Measurements from ENCODE around the gene CA6.
A peak's percentile ranks its signal among the peaks of the same experiment; 100 is the strongest.
"Not testable (repeated sequence)": the region's sequence is repeated elsewhere in the genome, so short reads cannot be mapped to it uniquely, and the experiment has no call there.

CA6 gene

GRCh38 chr1:8962812-8963530, 17.3 kb downstream of the CA6 start:
- TF ChIP-seq, protein P1, sequence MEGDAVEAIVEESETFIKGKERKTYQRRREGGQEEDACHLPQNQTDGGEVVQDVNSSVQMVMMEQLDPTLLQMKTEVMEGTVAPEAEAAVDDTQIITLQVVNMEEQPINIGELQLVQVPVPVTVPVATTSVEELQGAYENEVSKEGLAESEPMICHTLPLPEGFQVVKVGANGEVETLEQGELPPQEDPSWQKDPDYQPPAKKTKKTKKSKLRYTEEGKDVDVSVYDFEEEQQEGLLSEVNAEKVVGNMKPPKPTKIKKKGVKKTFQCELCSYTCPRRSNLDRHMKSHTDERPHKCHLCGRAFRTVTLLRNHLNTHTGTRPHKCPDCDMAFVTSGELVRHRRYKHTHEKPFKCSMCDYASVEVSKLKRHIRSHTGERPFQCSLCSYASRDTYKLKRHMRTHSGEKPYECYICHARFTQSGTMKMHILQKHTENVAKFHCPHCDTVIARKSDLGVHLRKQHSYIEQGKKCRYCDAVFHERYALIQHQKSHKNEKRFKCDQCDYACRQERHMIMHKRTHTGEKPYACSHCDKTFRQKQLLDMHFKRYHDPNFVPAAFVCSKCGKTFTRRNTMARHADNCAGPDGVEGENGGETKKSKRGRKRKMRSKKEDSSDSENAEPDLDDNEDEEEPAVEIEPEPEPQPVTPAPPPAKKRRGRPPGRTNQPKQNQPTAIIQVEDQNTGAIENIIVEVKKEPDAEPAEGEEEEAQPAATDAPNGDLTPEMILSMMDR (IDR thresholded peaks at IDR 0.05; ENCODE audit: insufficient read depth, low read depth, low read length, missing control alignments), result peak; percentile 57
- DNase-seq (ENCODE audit: low read depth), result peak; percentile 54
- no peak overlapping the region for H3K4me3 ChIP-seq (ENCODE audit: low read length)

DNA sequence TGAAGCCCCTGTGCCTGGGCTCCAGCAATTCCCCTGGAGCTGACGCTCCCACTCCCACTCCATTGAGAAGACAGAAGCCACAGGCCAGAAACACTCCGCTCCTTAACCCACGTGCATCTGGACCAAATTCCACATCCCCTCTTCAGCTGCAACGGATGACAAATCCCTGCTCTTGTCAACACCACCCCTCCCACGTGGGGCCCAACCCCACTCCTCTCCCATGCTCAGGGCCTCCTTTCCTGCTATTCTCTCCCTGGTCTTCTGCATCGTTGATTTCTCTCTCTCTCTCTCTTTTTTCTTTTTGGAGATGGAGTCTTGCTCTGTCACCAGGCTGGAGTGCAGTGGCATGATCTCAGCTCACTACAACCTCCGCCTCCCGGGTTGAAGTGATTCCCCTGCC, 18.3 kb downstream of the CA6 start:
- TF ChIP-seq, protein P1 (IDR thresholded peaks at IDR 0.05; ENCODE audit: insufficient read depth, low read depth, low read length, missing control alignments), result no peak
- DNase-seq (ENCODE audit: low read depth), result no peak
- no peak overlapping the region for H3K4me3 ChIP-seq (ENCODE audit: low read length)

DNA sequence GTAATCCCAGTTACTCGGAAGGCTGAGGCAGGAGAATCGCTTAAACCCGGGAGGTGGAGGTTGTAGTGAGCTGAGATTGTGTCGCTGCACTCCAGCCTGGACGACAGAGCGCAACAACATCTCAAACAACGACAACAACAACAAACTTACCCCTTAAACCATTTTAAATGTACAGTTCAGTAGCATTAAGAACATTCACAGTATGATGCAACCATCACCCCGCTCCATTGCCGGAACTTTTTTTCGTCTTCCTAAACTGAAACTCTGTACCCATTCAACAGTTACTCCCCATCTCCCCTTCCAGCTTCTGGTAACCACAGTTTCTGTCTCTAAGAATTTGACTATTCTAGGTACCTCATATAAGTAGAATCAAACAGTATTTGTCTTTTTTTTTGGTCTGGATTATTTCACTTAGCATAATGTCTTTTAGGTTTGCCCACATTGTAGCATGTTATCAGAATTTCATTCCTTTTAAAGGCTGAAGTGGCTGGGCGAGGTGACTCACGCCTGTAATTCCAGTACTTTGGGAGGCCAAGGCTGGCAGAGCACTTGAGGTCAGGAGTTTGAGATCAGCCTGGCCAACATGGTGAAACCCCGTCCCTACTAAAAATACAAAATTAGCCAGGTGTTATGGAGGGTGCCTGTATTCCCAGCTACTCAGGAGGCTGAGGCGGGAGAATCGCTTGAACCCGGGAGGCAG, 19.6 kb downstream of the CA6 start:
- no peak for DNase-seq (ENCODE audit: low read depth)
- TF ChIP-seq, protein P1 (IDR thresholded peaks at IDR 0.05; ENCODE audit: insufficient read depth, low read depth, low read length, missing control alignments), result no peak

GRCh38 chr1:8966606-8967005, 20.9 kb downstream of the CA6 start:
- DNase-seq (ENCODE audit: low read depth), result no peak
- H3K4me3 ChIP-seq (ENCODE audit: low read length), result no peak overlapping the region
- TF ChIP-seq, protein P1 (IDR thresholded peaks at IDR 0.05; ENCODE audit: insufficient read depth, low read depth, low read length, missing control alignments), result no peak

More for the DNA sequence above, 19.6 kb downstream of the CA6 start:
- H3K4me3 ChIP-seq (ENCODE audit: low read length), result no peak overlapping the region

GRCh38 chr1:8968902-8969301, 23.2 kb downstream of the CA6 start:
- not testable (repeated sequence) for DNase-seq (ENCODE audit: low read depth); H3K4me3 ChIP-seq (ENCODE audit: low read length)

DNA sequence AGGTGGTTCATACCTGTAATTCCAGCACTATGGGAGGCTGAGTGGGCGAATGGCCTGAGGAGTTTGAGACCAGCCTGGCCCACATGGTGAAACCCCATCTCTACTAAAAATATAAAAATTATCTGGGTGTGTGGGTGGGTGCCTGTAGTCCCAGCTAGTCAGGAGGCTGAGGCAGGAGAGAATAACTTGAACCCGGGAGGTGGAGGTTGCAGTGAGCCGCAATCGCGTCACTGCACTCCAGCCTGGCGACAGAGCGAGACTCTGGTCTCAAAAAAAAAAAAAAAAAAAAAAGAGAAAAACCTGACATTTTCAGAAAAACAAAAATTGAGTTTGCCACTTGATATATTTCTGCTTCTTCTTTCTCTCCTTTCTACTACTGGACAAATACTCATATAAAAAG, 24.3 kb downstream of the CA6 start:
- TF ChIP-seq, protein P1 (IDR thresholded peaks at IDR 0.05; ENCODE audit: insufficient read depth, low read depth, low read length, missing control alignments), result no peak
- H3K4me3 ChIP-seq (ENCODE audit: low read length), result no peak overlapping the region
- no peak for DNase-seq (ENCODE audit: low read depth)

- H3K4me3 ChIP-seq (ENCODE audit: low read length), result no peak overlapping the region
- TF ChIP-seq, protein P1 (IDR thresholded peaks at IDR 0.05; ENCODE audit: insufficient read depth, low read depth, low read length, missing control alignments), result no peak
- no peak for DNase-seq (ENCODE audit: low read depth)
Measured at GRCh38 chr1:8970870-8971337, 25.2 kb downstream of the CA6 start.
